ENCODE results near the gene CTCF.
A peak's percentile ranks its signal among the peaks of the same experiment; 100 is the strongest.

- no peak for TF ChIP-seq SIN3A (IDR thresholded peaks at IDR 0.05; ENCODE audit: borderline replicate concordance, insufficient read depth, low read depth, low read length)
- no peak for TF ChIP-seq CTCF (IDR thresholded peaks at IDR 0.05)
- peak; percentile 84 for TF ChIP-seq POLR2AphosphoS5 (IDR thresholded peaks at IDR 0.05; ENCODE audit: low read depth, low read length)
Observed at GRCh38 chr16:67561824-67562525, 351 bp upstream of the CTCF start.

Measured in Panc1 (cell line).